HG03097 (cell line): ENCODE data around the gene DNAH7.
A peak's percentile ranks its signal among the peaks of the same experiment; 100 is the strongest.
"Not testable (repeated sequence)": the region's sequence is repeated elsewhere in the genome, so short reads cannot be mapped to it uniquely, and the experiment has no call there.

Experiments used
- ATAC-seq: cut with Tn5 transposase; IDR thresholded peaks from one replicate; pipeline ENCODE4 v1.9.1; 2021; ENCODE audit not compliant: unreplicated experiment, low FRiP score

The DNAH7 gene

GRCh38 chr2:195734931-195735330 lies 333.7 kb downstream of the DNAH7 start:
- ATAC-seq, result no peak

DNA sequence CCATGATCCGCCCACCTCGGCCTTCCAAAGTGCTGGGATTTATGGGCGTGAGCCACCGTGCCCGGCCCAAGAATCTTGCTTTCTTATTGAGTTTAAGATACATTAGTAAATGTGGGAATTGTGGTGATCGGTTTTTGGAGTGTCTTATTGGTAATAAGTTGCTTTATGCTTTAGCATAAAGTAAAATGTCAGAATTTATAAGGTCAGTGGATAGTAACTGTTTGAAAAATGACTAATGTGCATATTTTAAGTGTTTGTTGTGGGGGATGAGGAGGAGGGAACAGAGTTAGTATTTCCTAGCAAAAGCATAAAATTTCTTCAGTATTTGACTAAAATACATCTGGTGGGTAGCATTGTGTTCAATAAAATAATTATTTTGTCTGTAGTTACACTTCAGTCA lies 334.2 kb downstream of the DNAH7 start:
- ATAC-seq, result no peak

- no peak for ATAC-seq
Measured at GRCh38 chr2:195733831-195734230, 334.8 kb downstream of the DNAH7 start.

DNA sequence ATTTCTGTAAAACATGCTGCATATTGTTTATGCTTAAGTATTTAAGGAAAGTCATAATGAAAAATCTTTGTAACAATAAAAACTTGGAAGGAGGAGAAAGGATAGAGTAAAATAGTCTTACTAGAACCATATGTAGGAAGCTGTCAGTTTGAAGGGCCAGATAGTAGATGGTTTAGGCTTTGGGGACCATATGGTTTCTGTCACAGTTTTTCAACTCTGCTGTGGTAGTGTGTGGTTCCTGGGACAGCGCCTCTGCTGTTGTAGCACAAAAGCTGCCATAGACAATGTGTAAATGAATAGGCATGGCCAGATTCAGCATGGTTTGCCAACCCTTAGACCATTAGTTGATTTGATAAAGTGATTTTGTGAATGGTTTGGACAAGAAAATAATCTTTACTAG lies 336.1 kb downstream of the DNAH7 start:
- no peak for ATAC-seq

DNA sequence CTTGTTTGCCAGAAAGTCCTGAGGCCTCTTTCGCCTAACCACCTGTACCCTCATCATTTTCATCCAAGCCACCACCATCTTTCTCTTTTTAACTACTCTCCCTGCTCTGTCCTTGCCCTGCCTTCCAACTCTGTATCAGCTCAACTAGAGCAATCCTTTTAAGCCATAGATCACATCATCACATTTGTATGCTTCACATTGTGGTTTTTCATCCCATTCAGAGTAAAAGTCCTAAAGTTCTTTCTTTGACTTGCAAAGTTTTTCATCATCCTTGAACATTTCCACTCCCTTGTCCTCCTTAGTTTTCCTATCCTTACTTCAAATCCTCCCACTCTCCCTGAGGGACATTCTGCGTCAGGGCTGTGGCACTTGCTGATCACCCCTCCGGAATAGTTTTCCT lies 337.7 kb downstream of the DNAH7 start:
- no peak for ATAC-seq

- ATAC-seq, result no peak
Measured at GRCh38 chr2:195727106-195727505, 341.5 kb downstream of the DNAH7 start.

DNA sequence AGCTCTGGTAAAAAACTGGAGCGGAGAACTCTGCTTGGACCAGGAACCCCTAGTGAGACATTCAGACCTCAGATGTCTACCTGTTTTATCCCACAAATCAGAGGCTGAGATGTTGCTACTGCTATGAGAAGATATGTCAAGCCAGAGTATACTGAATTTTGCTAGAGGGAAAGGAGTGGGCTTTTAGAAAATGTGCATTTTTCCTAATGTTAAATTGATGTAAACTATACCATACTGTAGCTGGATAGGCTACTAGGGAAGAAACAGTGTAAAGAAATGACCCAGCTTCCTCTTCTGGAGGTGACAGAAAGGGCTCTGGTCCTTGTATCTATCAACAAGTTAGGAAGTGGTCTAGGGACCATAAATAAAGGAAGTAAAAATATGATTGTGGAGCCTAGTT lies 346.6 kb downstream of the DNAH7 start:
- ATAC-seq, result no peak

GRCh38 chr2:195721042-195721441 lies 347.6 kb downstream of the DNAH7 start:
- no peak for ATAC-seq

DNA sequence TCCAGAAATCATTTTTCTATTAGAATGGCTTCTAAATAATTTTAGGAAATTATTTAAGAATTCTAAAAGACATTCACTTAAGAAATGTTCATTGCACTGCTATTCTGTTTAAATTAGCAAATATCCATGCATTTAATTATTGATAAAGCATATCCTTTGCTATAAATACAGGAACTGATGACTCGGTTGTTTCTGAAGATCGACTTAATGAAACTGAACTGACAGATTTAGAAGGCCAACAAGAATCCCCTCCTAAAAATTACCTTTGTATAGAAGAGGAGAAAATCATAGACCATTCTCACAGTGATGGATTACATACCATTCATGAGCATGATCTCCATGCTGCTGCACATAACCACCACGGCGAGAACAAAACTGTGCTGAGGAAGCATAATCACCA lies 352.2 kb downstream of the DNAH7 start:
- no peak for ATAC-seq

DNA sequence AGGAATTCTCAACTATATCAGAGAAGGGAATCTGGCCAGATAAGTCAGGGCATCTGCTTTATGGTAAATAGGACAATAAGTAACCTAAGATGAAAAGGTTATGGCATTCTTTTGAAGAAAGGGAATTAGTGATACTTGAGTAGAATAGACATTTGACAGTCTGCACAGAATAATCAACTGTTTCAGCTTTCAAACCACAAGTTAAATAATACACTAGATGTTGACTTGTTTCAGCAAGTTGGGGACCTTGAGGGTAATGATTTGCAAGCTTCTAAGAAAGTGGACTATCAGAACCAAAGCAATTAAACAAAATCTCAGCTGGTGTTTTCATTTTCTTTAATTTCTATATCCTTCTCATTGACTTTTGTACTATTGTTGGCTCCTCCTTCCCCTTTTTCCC lies 357.2 kb downstream of the DNAH7 start:
- peak; percentile 95 for ATAC-seq

- no peak for ATAC-seq
Measured at GRCh38 chr2:195709901-195710806, 358.5 kb downstream of the DNAH7 start.

GRCh38 chr2:195706161-195706900 lies 362.3 kb downstream of the DNAH7 start:
- ATAC-seq, result no peak

- ATAC-seq, result no peak
Measured at GRCh38 chr2:195700480-195700879, 368.2 kb downstream of the DNAH7 start.

DNA sequence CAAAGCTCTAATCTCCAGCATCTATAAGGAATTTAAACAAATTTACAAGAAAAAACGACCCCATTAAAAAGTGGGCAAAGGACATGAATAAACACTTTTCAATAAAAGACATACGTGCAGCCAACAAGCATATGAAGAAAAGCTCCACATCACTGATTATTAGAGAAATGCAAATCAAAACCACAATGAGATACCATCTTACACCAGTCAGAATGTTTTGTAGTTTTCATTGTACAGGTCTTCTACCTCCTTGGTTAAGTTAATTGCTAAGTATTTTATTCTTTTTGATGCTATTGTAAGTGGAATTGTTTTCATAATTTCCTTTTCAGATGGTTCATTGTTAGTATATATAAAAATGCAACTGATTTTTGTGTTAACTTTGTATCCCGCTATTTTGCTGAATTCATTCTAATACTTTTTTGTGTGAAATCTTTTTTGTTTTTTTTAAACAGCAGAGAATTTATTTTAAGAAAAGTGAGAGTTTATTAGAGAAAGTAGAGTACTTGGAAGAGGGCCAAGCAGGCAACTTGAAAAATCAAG lies 370.9 kb downstream of the DNAH7 start:
- ATAC-seq, result no peak

DNA sequence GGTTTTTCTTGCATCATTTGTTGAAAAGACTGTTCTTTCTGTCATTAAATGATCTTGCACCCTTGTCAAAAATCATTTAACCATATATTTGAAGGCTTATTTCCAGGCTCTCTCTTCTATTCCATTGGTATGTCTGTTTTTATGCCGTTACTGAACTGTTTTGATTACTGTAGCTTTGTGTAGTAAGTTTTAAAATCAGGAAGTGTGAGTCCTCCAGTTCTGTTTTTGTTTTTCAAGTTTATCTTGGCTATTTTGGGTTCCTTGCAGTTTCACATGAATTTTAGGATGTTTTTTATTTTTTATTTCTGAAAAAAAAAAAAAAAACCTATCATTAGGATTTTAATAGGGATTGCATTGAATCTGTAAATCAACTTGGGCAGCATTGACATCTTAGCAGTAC lies 372.6 kb downstream of the DNAH7 start:
- no peak for ATAC-seq

- no peak for ATAC-seq
Measured at GRCh38 chr2:195695002-195695631, 373.5 kb downstream of the DNAH7 start.

GRCh38 chr2:195694553-195694952 lies 374.1 kb downstream of the DNAH7 start:
- ATAC-seq, result no peak

- not testable (repeated sequence) for ATAC-seq
Measured at GRCh38 chr2:195692531-195692930, 376.1 kb downstream of the DNAH7 start.
